Measurements from ENCODE around the gene UBE2G2.

GRCh38 chr21:44848821-44849521 lies 47.4 kb upstream of the UBE2G2 start:
- TF ChIP-seq, protein P1, sequence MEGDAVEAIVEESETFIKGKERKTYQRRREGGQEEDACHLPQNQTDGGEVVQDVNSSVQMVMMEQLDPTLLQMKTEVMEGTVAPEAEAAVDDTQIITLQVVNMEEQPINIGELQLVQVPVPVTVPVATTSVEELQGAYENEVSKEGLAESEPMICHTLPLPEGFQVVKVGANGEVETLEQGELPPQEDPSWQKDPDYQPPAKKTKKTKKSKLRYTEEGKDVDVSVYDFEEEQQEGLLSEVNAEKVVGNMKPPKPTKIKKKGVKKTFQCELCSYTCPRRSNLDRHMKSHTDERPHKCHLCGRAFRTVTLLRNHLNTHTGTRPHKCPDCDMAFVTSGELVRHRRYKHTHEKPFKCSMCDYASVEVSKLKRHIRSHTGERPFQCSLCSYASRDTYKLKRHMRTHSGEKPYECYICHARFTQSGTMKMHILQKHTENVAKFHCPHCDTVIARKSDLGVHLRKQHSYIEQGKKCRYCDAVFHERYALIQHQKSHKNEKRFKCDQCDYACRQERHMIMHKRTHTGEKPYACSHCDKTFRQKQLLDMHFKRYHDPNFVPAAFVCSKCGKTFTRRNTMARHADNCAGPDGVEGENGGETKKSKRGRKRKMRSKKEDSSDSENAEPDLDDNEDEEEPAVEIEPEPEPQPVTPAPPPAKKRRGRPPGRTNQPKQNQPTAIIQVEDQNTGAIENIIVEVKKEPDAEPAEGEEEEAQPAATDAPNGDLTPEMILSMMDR (conservative IDR thresholded peaks at IDR 0.05; ENCODE audit: low read depth, low read length) = no peak
- TF ChIP-seq POLR2A (IDR thresholded peaks at IDR 0.05; ENCODE audit: low read depth, low read length) (no peak), SMC3 (IDR thresholded peaks at IDR 0.05; ENCODE audit: low read depth, low read length) (no peak), CEBPB (IDR thresholded peaks at IDR 0.05; ENCODE audit: low read depth, low read length) (no peak), MAZ (IDR thresholded peaks at IDR 0.05; ENCODE audit: borderline replicate concordance, low read depth, low read length) (no peak), RAD21 (IDR thresholded peaks at IDR 0.05; ENCODE audit: low read length) (no peak), RCOR1 (IDR thresholded peaks at IDR 0.05; ENCODE audit: insufficient replicate concordance, low read length) (no peak), MXI1 (IDR thresholded peaks at IDR 0.05; ENCODE audit: borderline replicate concordance, low read depth, low read length) (no peak), MAFK (IDR thresholded peaks at IDR 0.05; ENCODE audit: low read depth, low read length) (no peak), CHD1 (IDR thresholded peaks at IDR 0.05; ENCODE audit: low read depth, low read length) (no peak), FOS (IDR thresholded peaks at IDR 0.05; ENCODE audit: low read depth, low read length) (no peak), BHLHE40 (IDR thresholded peaks at IDR 0.05; ENCODE audit: low read depth, low read length) (no peak)
- TF ChIP-seq, protein P2, sequence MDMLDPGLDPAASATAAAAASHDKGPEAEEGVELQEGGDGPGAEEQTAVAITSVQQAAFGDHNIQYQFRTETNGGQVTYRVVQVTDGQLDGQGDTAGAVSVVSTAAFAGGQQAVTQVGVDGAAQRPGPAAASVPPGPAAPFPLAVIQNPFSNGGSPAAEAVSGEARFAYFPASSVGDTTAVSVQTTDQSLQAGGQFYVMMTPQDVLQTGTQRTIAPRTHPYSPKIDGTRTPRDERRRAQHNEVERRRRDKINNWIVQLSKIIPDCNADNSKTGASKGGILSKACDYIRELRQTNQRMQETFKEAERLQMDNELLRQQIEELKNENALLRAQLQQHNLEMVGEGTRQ (IDR thresholded peaks at IDR 0.05; ENCODE audit: low read depth, low read length) = no peak
